ENCODE data around the gene EDEM1.

DNA sequence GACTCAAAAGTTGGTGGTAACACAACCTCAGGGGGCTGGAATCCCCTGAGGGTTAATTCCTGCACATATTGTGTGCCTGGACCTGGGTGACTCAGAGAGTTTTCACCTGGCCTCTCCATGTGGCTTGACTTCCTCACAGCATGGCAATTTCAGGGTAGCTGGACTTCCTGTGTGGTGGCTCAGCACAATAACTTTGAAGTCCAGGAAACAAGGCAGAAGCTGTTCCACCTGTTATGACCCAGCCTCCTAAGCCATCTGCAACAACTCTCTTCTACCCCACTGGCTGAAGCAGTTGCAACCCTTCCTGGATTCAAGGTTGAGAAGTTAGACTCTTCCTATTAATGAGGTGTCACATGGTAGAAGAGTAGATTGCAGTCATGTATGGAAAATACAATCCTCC is 58.4 kb downstream of the EDEM1 start:
- TF ChIP-seq, protein P1, sequence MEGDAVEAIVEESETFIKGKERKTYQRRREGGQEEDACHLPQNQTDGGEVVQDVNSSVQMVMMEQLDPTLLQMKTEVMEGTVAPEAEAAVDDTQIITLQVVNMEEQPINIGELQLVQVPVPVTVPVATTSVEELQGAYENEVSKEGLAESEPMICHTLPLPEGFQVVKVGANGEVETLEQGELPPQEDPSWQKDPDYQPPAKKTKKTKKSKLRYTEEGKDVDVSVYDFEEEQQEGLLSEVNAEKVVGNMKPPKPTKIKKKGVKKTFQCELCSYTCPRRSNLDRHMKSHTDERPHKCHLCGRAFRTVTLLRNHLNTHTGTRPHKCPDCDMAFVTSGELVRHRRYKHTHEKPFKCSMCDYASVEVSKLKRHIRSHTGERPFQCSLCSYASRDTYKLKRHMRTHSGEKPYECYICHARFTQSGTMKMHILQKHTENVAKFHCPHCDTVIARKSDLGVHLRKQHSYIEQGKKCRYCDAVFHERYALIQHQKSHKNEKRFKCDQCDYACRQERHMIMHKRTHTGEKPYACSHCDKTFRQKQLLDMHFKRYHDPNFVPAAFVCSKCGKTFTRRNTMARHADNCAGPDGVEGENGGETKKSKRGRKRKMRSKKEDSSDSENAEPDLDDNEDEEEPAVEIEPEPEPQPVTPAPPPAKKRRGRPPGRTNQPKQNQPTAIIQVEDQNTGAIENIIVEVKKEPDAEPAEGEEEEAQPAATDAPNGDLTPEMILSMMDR (IDR thresholded peaks at IDR 0.05), result no peak
- TF ChIP-seq POLR2A (IDR thresholded peaks at IDR 0.05), result no peak

All from testis (tissue), 2 donors.